ENCODE results near the gene HTATIP2.

DNA sequence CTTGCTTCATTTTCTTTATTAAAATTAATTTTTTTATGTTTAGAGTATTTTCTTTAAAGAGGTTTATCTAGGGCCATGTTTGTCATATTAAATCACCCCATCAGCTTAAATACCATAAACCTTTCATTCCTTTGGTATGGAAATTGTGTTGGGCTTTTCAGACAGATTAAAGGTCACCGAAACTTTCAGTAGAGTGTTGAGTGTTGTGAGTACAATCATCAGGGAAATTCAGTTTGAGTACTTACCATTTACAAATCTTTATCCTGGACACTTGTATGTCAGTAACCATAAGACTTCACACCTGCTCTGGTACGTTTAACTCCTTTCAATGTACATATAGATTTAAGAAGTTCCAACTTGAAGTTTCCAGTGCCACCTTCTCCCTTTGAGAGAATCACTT is 36.0 kb downstream of the HTATIP2 start:
- TF ChIP-seq, protein P1, sequence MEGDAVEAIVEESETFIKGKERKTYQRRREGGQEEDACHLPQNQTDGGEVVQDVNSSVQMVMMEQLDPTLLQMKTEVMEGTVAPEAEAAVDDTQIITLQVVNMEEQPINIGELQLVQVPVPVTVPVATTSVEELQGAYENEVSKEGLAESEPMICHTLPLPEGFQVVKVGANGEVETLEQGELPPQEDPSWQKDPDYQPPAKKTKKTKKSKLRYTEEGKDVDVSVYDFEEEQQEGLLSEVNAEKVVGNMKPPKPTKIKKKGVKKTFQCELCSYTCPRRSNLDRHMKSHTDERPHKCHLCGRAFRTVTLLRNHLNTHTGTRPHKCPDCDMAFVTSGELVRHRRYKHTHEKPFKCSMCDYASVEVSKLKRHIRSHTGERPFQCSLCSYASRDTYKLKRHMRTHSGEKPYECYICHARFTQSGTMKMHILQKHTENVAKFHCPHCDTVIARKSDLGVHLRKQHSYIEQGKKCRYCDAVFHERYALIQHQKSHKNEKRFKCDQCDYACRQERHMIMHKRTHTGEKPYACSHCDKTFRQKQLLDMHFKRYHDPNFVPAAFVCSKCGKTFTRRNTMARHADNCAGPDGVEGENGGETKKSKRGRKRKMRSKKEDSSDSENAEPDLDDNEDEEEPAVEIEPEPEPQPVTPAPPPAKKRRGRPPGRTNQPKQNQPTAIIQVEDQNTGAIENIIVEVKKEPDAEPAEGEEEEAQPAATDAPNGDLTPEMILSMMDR (conservative IDR thresholded peaks at IDR 0.05) = no peak
- TF ChIP-seq ZFX (IDR thresholded peaks at IDR 0.05) = no peak
